ENCODE measurements around the gene SDK1.

SDK1 gene

DNA sequence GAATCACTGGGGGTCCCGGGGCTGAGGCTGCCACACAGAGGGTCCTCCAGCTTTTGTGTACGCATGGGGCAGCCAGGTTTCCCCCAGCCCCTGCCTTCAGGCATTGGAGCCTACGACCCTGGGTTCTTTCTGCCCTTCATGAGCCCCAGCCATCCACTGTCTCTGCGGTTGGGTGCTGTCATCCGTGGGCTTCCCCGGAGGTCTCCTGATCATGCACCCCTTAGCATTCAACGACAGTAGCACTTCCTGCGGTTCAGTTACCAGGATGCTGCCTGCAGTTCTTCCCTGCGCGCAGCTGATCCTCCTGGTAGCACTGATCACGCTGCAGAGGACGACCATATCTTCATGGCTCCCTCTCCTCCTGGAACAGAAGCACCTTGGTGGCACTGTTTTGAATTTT, 676.3 kb downstream of the SDK1 start:
- Histone ChIP-seq H3K9me3 (ENCODE audit: severe bottlenecking) (no peaks in the 10 kb centered on the region), H3K27ac (no peak overlapping the region), H3K4me3 (ENCODE audit: low read depth, low read length) (no peak overlapping the region), H3K36me3 (peaks cover 7% of the 10 kb centered on the region; the same call in 1 of the 2 replicates), H3K27me3 (ENCODE audit: insufficient read depth, low read depth, severe bottlenecking) (no peaks in the 10 kb centered on the region)
- TF ChIP-seq, protein P1, sequence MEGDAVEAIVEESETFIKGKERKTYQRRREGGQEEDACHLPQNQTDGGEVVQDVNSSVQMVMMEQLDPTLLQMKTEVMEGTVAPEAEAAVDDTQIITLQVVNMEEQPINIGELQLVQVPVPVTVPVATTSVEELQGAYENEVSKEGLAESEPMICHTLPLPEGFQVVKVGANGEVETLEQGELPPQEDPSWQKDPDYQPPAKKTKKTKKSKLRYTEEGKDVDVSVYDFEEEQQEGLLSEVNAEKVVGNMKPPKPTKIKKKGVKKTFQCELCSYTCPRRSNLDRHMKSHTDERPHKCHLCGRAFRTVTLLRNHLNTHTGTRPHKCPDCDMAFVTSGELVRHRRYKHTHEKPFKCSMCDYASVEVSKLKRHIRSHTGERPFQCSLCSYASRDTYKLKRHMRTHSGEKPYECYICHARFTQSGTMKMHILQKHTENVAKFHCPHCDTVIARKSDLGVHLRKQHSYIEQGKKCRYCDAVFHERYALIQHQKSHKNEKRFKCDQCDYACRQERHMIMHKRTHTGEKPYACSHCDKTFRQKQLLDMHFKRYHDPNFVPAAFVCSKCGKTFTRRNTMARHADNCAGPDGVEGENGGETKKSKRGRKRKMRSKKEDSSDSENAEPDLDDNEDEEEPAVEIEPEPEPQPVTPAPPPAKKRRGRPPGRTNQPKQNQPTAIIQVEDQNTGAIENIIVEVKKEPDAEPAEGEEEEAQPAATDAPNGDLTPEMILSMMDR (IDR thresholded peaks at IDR 0.05; ENCODE audit: low read depth, low read length), result no peak
- DNase-seq, result no peak

DNA sequence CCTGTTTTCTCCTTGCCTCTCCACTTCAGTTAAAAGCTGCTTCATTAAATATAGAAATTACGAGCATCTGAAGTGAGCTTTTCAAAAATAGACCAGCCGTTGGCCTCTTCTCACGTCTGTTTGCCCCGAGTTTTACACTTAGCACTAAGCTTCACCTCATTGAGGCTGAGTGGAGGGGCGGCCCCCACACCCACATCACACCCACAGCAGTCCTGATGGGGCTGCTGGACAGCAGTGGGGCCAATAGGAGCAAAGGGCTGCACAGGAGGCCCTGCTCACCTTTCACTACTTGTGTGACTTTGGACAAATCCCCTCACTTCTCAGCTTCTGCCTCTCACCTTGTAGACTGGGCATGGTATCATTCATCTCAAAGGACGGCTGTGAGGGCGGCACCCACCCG, 677.8 kb downstream of the SDK1 start:
- H3K27me3 ChIP-seq (ENCODE audit: insufficient read depth, low read depth, severe bottlenecking), result no peaks in the 10 kb centered on the region
- DNase-seq, result no peak
- TF ChIP-seq, protein P1 (IDR thresholded peaks at IDR 0.05; ENCODE audit: low read depth, low read length), result no peak
- H3K4me3 ChIP-seq (ENCODE audit: low read depth, low read length), result no peak overlapping the region
- no peak overlapping the region for H3K27ac ChIP-seq
- peaks cover 7% of the 10 kb centered on the region; the same call in 1 of the 2 replicates for H3K36me3 ChIP-seq
- H3K9me3 ChIP-seq (ENCODE audit: severe bottlenecking), result no peaks in the 10 kb centered on the region

DNA sequence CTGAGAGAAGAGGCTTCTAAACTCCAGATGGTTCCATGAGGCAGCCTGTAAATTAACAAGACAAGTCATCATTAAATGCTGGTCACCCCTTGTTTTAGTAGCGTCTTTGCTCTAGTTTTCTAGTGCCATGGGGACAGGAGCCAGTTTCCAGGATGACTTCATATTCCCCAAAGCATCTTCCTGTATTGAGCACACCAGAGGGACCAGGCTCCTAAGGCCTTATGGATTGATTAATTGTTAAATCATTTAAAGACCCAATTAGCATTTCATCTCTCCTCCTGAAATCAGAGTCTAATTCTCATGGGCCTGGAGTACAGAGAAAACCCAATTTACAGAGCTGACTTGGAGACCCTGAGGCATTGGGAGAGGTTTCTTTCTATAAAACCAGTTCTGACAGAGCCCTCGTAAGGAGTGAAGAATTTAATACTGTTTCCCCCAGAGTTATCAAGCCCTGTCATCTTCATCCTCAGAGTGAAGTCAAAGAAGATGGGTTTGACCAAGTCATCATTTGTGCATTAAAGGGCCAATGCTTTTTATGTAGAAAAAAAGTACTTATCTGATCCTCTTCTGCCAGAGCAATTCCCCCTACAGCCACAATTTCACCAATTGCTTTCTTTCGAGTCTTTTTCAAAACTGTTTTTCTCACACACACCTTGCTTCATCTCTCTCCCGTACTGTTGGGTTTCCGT, 678.7 kb downstream of the SDK1 start:
- H3K27ac ChIP-seq, result no peak overlapping the region
- H3K4me3 ChIP-seq (ENCODE audit: low read depth, low read length), result no peak overlapping the region
- peaks cover 5% of the 10 kb centered on the region; the same call in 1 of the 2 replicates for H3K36me3 ChIP-seq
- DNase-seq, result no peak
- TF ChIP-seq, protein P1 (IDR thresholded peaks at IDR 0.05; ENCODE audit: low read depth, low read length), result no peak
- H3K27me3 ChIP-seq (ENCODE audit: insufficient read depth, low read depth, severe bottlenecking), result no peaks in the 10 kb centered on the region
- no peaks in the 10 kb centered on the region for H3K9me3 ChIP-seq (ENCODE audit: severe bottlenecking)

DNA sequence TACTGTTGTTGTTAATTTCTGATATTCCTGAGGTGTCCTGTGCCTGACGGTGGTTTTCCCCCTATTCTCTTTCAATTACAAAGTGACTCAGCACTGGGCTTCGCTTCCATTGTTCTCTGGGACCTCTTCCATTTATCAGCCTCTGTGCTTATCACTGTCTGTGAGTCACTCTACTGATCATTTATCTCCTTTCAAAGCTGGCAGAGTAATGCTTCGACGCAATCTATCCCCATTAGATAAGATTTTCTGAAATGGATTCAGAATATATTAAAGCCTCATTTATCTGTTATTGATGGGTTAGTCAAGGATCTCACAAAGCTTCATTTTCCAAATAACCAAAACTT, 679.2 kb downstream of the SDK1 start:
- Histone ChIP-seq H3K36me3 (no peaks in the 10 kb centered on the region), H3K27me3 (ENCODE audit: insufficient read depth, low read depth, severe bottlenecking) (no peaks in the 10 kb centered on the region), H3K27ac (no peak overlapping the region), H3K9me3 (ENCODE audit: severe bottlenecking) (no peaks in the 10 kb centered on the region), H3K4me3 (ENCODE audit: low read depth, low read length) (no peak overlapping the region)
- DNase-seq, result no peak
- TF ChIP-seq, protein P1 (IDR thresholded peaks at IDR 0.05; ENCODE audit: low read depth, low read length), result no peak

DNA sequence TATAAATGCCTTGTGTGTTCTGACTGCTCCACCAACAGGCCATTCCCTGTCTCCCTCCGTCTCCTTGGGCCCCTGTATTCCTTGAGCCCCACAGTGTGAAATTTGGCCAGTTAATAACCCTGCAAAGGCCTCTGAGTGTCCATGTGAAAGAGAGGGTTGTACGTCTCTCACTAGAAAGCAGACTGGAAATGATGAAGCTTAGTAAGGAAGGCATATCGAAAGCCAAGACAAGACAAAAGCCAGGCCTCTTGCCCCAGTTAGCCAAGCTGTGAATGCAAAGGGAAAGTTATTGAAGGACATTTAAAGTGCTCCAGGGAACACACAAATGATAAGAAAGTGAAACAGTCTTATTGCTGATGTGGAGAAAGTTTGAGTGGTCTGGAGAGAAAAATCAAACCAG, 680.2 kb downstream of the SDK1 start:
- no peaks in the 10 kb centered on the region for H3K27me3 ChIP-seq (ENCODE audit: insufficient read depth, low read depth, severe bottlenecking)
- TF ChIP-seq, protein P1 (IDR thresholded peaks at IDR 0.05; ENCODE audit: low read depth, low read length), result no peak
- H3K9me3 ChIP-seq (ENCODE audit: severe bottlenecking), result no peaks in the 10 kb centered on the region
- H3K4me3 ChIP-seq (ENCODE audit: low read depth, low read length), result no peak overlapping the region
- no peak overlapping the region for H3K27ac ChIP-seq
- no peak for DNase-seq
- H3K36me3 ChIP-seq, result no peaks in the 10 kb centered on the region

DNA sequence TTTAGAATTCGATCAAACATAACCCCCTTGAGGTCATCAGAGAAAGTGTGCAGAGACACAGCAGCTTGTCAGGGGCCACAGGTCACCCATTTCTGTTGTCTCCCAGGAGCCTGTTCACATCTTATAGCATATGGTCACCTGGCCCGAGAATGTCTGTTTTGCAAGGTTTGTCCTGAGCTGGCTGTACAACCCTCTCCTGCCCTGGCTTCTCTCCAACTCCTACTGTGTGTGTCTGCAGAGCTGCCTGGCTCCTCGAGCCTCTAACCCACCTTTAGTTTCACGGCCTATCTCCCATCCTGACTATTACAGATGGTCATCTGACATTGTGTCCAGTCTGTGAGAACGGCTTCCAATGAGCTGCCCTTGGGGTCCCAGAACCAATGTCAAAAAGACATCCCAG, 683.4 kb downstream of the SDK1 start:
- H3K27me3 ChIP-seq (ENCODE audit: insufficient read depth, low read depth, severe bottlenecking), result no peaks in the 10 kb centered on the region
- H3K9me3 ChIP-seq (ENCODE audit: severe bottlenecking), result no peaks in the 10 kb centered on the region
- no peak for DNase-seq
- no peaks in the 10 kb centered on the region for H3K36me3 ChIP-seq
- H3K4me3 ChIP-seq (ENCODE audit: low read depth, low read length), result no peak overlapping the region
- TF ChIP-seq, protein P1 (IDR thresholded peaks at IDR 0.05; ENCODE audit: low read depth, low read length), result no peak
- no peak overlapping the region for H3K27ac ChIP-seq
